ENCODE results near the gene MGAT5B.
A peak's percentile ranks its signal among the peaks of the same experiment; 100 is the strongest.
"Not testable (repeated sequence)": the region's sequence is repeated elsewhere in the genome, so short reads cannot be mapped to it uniquely, and the experiment has no call there.

The MGAT5B gene

GRCh38 chr17:76953946-76954345, 85.7 kb downstream of the MGAT5B start:
- no peak for DNase-seq

GRCh38 chr17:76955191-76955590, 87.0 kb downstream of the MGAT5B start:
- no peak for DNase-seq

GRCh38 chr17:76956846-76957540, 88.8 kb downstream of the MGAT5B start:
- no peak for DNase-seq

GRCh38 chr17:76957678-76958464, 89.7 kb downstream of the MGAT5B start:
- DNase-seq: no peak

- no peak for DNase-seq
Observed at GRCh38 chr17:76958974-76959373, 90.8 kb downstream of the MGAT5B start.

- DNase-seq: no peak
Observed at GRCh38 chr17:76961869-76962268, 93.7 kb downstream of the MGAT5B start.

DNA sequence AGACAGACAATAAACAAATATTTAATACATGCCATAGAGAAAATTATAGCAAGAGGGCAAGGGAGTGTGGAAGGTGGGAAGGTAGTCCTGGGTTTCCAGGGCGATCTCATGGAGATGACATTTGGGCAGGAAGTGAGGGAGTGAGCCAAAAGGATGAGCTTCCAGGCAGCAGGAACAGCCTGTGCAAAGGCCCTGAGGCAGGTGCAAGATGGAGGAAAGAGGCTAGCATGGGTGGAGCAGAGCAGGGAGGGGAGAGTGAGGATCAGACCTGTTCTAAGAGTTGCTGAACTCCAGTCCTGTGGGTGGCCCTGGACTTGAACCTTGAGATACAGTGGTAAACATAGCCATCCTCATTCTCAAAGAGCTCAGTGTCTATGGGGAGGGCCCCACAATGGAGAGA, 94.7 kb downstream of the MGAT5B start:
- DNase-seq: no peak

DNA sequence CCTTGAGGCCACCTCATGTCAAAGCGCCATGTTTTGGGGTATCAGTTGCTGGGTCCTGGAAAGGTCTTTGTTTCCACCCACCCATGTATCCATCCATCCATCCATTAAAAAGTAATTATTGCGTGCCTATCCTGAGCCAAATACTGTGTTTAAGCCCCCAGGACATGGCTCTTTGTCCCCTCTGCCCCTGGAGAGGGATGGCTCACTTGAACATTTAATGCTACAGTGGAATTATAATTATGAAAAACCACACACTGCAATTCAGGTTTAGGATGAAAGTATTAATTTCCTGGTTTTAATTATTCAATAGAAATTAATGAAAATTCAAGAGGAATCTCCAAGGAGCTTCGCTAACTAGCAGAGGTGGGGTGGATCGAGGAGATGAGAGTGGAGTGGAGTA, 97.8 kb downstream of the MGAT5B start:
- DNase-seq: no peak

DNA sequence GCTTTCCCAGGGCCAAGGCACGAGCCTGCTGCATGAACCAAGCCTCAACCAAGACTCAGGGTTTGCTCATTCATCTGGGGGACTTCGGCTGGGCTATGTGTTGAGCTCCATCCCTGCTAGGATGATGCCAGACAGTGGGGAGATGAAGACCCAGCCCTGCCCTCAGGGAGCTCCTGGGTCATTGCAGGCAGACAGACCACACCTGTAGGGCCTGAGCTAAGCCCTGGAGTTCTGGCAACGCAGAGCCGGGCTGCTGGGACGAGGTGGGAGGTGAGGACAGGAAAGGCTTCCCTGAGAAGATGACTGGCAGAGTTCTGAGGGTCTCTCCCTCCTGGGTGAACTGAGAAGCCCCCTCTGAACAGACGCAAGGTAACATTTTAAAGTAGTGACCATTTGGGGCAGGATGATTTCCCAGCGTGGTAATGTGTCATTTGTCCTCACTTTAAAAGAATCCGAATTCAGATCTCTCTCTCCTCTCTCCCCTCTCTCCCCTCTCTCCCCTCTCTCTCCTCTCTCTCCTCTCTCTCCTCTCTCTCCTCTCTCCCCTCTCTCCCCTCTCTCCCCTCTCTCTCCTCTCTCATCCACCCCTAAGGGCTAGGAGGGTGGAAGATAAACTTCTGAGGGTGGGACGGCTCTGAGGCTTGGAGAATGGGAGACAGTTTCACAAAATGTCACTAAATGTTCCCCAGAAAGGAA, 98.4 kb downstream of the MGAT5B start:
- no peak for DNase-seq

DNA sequence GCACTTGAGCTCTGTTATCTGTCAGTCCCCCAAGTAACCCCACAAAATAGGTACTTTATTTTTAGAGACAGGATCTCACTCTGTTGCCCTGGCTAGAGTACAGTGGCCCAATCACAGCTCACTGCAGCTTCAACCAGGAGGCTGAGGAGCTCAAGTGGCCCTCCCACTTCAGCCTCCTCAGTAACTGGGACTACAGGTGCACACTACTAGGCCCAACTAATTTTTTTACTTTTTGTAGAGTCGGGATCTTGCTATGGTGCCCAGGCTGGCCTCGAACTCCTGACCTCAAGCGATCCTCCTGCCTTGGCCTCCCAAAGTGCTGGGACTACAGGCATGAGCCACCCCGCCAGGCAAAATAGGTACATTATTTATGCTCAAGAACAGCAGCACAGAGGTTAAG, 99.6 kb downstream of the MGAT5B start:
- no peak for DNase-seq

- DNase-seq: peak in 1 of 4 experiments; percentile 17
Observed at GRCh38 chr17:76968707-76969597, 100.7 kb downstream of the MGAT5B start.

GRCh38 chr17:76969598-76970172, 101.5 kb downstream of the MGAT5B start:
- DNase-seq: no peak

GRCh38 chr17:76970228-76970627, 102.0 kb downstream of the MGAT5B start:
- DNase-seq: not testable (repeated sequence)

GRCh38 chr17:76972046-76972641, 103.9 kb downstream of the MGAT5B start:
- no peak for DNase-seq

DNA sequence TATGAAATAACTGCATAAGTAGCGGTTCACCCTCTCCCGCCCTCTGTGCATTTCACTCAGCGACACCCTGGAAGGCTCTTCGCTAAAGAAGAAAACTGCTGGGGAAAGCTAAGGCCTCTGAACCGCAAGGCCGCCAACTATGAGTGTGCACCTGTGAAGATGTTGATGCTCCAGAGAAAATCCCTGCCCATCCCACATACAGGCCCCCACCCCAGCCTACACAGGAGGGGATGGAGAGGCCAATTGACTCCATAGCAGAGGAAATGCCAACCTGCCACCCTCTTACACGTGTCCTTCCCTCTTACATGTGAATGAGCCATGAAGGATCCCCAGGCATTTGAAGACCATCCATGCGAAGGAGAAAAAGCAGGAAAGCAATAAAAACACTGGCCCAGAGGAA, 104.8 kb downstream of the MGAT5B start:
- DNase-seq: no peak

- DNase-seq: no peak
Observed at GRCh38 chr17:76974721-76975120, 106.5 kb downstream of the MGAT5B start.

DNA sequence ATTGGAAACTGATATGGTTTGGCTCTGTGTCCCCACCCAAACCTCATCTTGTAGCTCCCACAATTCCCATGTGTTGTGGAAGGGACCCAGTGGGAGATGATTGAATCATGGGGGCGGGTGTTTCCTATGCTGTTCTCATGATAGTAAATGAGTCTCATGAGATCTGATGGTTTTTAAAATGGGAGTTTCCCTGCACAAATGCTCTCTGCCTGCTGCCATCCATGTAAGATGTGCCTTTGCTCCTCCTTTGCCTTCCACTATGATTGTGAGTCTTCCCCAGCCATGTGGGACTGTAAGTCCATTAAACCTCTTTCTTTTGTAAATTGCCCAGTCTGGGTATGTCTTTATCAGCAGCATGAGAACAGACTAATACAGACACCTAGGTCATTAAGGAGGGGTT, 109.8 kb downstream of the MGAT5B start:
- DNase-seq: not testable (repeated sequence)

- no peak for DNase-seq
Observed at GRCh38 chr17:76981545-76982295, 113.5 kb downstream of the MGAT5B start.

- DNase-seq: no peak
Observed at GRCh38 chr17:76982408-76983074, 114.3 kb downstream of the MGAT5B start.

- DNase-seq: no peak
Observed at GRCh38 chr17:76983075-76983775, 115.0 kb downstream of the MGAT5B start.

All from activated CD4-positive, CD25-positive, alpha-beta regulatory T cell (primary cell).